ENCODE measurements around the gene C10orf105. TPM values are rescaled to one million over a fixed set of nuclear protein-coding genes. Genes with fewer than 3 reads are reported as not detected.

The C10orf105 gene
- total and polyA plus RNA-seq, 11 donors = 0.03 to 0.57 (median 0.08) TPM; not detected in 6

- Histone ChIP-seq H3K27ac (peak overlapping the region; percentile 76 to 96 (median 86)), H3K9me3 (no peaks in the 10 kb centered on the region), H3K4me1 (peaks cover 35 to 99% (median 57%) of the 10 kb centered on the region in 12 donors), H3K4me3 (peak overlapping the region in 1 of 12 donors; percentile 10), H3K27me3 (no peaks in the 10 kb centered on the region), H3K36me3 (peaks cover 0 to 46% (median 38%) of the 10 kb centered on the region in 9 donors)
- ATAC-seq (no peak), DNase-seq (peak in 2 of 5 donors; percentile 26 to 57)
- 73 to 92% (median 87%) methylated on average over 4 of the region's 4 CpGs for WGBS, 4 donors
- intact Hi-C loops (cut with DNase I) = loop anchor here in 2 of 10 donors (2.0 to 5.0 kb wide), 3 partner anchors 15 to 37 kb away; no protein-coding TSS in a partner anchor
- TF ChIP-seq CTCF (IDR thresholded peaks at IDR 0.05) = no peak
- no peak for TF ChIP-seq POLR2A (IDR thresholded peaks at IDR 0.05)
These were observed 29.8 kb upstream of the C10orf105 start for GRCh38 chr10:71749396-71749795.

- peak overlapping the region in 2 of 12 donors; percentile 8 to 10 for H3K4me3 ChIP-seq
- 11 to 24% (median 21%) methylated on average over 11 to 15 of the region's 15 CpGs for WGBS, 4 donors
- H3K27me3 ChIP-seq = no peaks in the 10 kb centered on the region
- ATAC-seq (peak; percentile 54 to 75 (median 70)), DNase-seq (peak; percentile 81 to 91 (median 84))
- H3K4me1 ChIP-seq = peaks cover 35 to 99% (median 56%) of the 10 kb centered on the region in 12 donors
- TF ChIP-seq POLR2A (IDR thresholded peaks at IDR 0.05) = peak in 1 of 2 donors; percentile 22
- TF ChIP-seq CTCF (IDR thresholded peaks at IDR 0.05) = peak in 4 of 12 donors; percentile 6 to 25 (median 14)
- H3K36me3 ChIP-seq = peaks cover 0 to 40% (median 33%) of the 10 kb centered on the region in 9 donors
- no peaks in the 10 kb centered on the region for H3K9me3 ChIP-seq
- H3K27ac ChIP-seq = peak overlapping the region; percentile 76 to 96 (median 86)
- intact Hi-C loops (cut with DNase I) = loop anchor here in 2 of 10 donors (2.0 to 5.0 kb wide), 3 partner anchors 16 to 36 kb away; no protein-coding TSS in a partner anchor
These were observed 29.2 kb upstream of the C10orf105 start for GRCh38 chr10:71748671-71749191.

- Histone ChIP-seq H3K4me3 (peak overlapping the region in 1 of 12 donors; percentile 10), H3K4me1 (peaks cover 34 to 98% (median 54%) of the 10 kb centered on the region in 12 donors), H3K27me3 (no peaks in the 10 kb centered on the region), H3K27ac (peak overlapping the region; percentile 76 to 96 (median 86)), H3K9me3 (peaks cover 0 to 2% (median 0%) of the 10 kb centered on the region in 12 donors), H3K36me3 (peaks cover 0 to 32% (median 27%) of the 10 kb centered on the region in 9 donors)
- DNase-seq (peak in 4 of 5 donors; percentile 61 to 73 (median 65)), ATAC-seq (peak in 3 of 4 donors; percentile 26 to 31 (median 27))
- 64 to 74% (median 71%) methylated on average over 7 to 14 of the region's 14 CpGs for WGBS, 4 donors
- intact Hi-C loops (cut with DNase I) = loop anchor here in 4 of 10 donors (2.0 to 5.0 kb wide), 4 partner anchors 17 to 36 kb away; partner anchors contain the start of gene VSIR (in 2 of the 4)
- TF ChIP-seq POLR2A (IDR thresholded peaks at IDR 0.05) (no peak), CTCF (IDR thresholded peaks at IDR 0.05) (no peak)
These were observed 28.3 kb upstream of the C10orf105 start for GRCh38 chr10:71747551-71748523.

Measured in heart left ventricle (tissue), 16 donors.